Measurements from ENCODE around the gene DZANK1.
A peak's percentile ranks its signal among the peaks of the same experiment; 100 is the strongest.
"Not testable (repeated sequence)": the region's sequence is repeated elsewhere in the genome, so short reads cannot be mapped to it uniquely, and the experiment has no call there.

The DZANK1 gene

DNA sequence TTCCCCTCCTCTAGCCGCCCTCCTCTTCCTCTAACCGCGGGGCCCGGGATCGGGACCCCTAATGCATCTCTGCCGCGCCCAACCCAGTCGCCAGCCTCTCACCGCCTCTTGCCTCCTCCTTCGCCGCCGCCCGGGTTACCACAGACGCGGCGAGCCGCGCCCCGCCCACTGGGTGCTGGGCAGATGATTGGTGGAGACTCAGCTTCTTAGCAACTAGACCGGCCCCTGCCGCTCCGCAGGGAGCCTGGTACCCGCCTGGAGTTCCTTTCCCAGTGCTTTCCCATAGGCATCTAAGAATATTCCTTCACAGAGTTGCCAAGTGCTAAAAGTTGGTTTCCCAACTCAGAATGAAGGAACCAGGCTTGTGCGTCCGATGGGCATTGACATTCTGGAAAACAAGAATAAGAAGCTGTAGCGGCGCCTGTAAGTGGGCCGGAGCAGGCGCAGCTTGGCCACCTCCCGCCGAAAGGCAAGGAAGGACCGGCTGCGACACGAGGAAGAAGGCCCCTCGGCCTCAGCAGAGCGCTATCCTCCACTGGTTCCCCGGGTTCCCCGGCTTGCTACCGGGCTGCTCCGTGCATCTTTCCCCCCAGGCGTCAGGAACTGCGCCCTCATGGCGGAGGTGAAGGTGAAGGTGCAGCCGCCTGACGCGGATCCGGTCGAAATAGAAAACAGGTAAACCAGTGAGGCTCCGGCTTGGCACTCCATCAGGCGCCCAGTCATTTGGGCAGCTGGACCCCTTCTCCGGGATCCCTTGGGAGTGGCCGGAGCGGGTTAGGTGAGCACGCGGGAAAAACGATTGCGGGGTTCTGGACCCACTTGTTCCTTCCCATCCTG is at the start of gene DZANK1, which contains the start of gene POLR3F:
TSS of gene DZANK1 (minus strand) at position 137 of the 837 bp plus-strand sequence. CDS start 1,672 bp downstream, outside the sequence.
TSS of gene POLR3F (plus strand) at position 497 of the 837 bp plus-strand sequence. CDS start at position 614, 117 bp downstream.
- peak; percentile 94 for DNase-seq

DNA sequence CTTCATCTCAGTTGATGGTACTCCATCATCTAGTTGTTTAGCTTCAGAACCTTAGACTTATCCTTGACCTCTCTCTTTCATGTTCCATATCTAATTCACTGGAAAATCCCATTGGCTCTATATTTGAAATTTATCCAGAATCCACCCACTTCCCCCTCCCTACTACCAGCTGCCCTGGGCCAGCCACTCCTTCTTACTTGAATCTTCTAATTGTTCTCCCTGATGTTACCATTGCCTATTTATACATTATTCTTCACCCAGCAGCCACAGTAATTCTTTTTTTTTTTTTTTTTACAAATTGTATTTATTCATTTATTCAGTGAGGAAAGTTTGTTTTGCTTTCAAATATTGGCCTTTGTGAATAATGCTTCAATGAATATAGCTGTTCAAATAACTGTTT is 49.1 kb upstream of the DZANK1 start:
- no peak for DNase-seq

DNA sequence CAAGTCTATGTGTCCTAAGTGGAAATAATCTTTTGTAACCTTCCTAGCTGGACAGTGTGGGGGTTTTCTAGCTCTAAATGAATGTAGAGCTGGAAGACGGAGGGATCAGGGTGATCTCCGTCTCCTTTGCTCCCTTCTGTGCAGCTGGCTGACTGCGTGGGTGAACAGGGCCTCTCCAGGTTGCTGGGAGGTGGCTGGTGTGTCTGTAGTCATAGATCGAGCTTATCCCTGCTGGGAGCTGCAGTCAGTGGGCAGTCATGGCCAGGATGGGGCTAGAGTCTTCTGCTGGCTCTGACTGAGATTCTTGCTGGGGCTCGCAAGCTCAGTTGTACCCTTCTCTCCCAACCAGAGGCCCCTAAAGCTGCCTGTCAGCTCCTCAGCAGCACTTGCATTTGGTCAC is 47.3 kb upstream of the DZANK1 start:
- no peak for DNase-seq

DNA sequence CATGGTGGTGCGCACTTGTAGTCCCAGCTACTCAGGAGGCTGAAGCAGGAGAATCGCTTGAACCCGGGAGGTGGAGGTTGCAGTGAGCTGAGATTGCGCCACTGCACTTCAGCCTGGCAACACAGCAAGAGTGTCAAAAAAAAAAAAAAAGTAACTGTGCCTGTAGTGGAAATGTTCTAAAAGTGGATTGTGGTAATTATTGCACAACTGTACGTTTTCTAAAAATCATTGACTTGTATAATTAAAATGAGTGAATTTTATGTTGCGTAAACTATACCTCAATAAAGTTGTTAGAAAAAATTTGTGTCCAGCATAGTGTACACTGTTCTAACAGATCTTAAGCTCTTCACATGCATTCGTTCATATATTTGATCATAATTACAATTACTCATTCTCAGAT is 46.4 kb upstream of the DZANK1 start:
- no peak for DNase-seq

DNA sequence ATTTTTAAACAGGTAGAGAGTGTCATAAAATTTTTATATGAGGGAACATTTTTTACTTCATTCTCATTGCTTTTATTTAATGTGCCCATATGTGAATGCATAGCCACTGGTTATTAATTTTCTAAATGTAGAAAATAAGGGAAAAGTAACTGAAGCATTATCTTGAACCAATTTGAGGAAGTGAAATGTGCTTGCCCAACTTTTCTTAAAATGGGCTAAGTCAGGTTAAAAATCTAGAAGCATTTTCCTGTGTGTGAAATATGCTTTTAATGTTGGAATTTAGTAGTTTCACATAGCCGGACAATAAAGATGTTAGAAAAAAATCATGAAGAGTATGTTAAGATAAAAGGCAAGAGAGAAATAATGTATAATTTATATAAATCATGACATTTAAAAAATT is 44.7 kb upstream of the DZANK1 start:
- DNase-seq: no peak

DNA sequence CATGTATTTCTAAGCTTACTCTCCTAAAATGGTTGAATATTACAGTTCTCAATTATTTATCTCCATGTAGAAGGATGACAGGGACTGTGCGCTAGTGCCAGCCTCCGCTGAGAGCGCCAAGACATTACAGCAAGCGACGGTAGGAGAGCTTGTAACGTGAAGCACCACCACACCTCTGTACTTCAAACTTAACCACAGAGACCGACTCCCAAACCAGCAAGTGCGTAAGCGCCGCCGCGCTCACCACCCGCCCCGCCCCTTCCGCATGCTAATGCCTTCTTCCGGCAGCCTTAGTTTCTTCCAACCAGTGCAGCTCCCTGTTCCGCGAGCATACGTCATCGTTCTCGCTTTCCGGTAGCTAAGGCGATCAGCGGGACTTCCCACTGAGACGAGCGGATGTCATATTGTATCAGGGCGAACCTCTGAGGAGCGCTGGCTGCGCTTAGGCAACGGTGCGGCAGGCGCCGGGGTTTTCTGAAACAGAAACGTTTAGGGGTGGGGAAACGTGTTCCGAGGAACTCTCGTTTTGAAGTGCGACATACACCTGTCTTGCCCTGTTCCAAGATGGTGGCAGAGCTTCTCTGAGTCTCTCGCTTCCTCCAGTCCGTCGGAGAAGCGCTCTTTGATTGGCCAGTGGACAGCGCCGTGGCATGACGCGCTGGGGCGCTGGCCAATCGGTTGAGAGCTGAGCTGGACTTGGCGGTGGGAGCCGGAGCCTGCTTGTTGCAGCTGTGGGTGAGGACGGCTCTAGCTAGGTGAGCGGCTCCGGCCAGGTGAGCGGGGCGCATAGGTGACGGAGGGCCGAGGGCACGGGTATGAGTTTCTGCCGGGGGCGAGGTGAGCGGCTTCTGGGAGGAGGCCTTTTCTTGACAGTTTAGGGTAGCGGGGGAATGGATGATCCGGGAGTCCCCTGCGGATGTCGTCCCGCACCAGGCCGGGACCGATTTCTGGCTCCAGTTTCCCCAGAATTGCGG is 40.7 kb upstream of the DZANK1 start, which contains the start of gene SEC23B:
TSS of gene SEC23B (plus strand) at position 723 of the 974 bp plus-strand sequence. CDS start 2,896 bp downstream, outside the sequence.
- DNase-seq: peak; percentile 99

DNA sequence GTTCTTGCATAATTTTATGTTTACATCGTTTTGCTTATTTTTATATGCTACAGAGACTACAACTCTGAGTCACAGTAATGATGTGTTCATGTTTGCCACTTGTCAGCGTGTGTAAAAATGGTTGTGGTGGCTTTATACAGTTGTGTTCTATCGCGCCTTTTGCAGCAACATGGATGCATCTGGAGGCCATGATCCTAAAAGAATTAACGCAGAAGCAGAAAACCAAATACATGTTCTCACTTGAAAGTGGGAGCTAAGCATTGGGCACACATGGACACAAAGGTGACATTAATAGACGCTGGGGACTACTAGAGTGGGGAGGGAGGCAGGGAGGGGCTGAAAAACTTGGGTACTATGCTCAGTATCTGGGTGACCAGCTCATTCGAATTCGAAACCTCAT is 39.9 kb upstream of the DZANK1 start:
- DNase-seq: peak; percentile 6

DNA sequence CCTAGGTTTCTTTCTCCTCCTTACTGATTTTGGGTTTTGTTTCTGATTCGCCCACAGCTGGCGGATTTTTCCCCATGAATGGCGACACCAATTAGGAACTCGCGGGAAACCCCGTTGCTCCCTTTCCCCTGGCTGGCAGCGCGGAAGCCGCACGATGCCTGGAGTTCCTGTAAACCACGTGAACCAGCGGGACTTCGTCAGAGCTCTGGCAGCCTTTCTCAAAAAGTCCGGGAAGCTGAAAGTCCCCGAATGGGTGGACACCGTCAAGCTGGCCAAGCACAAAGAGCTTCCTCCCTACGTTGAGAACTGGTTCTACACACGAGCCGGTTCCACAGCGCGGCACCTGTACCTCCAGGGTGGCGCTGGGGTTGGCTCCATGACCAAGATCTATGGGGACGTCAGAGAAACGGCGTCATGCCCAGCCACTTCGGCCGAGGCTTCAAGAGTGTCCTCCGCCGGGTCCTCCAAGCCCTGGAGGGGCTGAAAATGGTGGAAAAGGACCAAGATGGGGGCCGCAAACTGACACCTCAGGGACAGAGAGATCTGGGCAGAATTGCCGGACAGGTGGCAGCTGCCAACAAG is 37.7 kb upstream of the DZANK1 start:
- DNase-seq: no peak

DNA sequence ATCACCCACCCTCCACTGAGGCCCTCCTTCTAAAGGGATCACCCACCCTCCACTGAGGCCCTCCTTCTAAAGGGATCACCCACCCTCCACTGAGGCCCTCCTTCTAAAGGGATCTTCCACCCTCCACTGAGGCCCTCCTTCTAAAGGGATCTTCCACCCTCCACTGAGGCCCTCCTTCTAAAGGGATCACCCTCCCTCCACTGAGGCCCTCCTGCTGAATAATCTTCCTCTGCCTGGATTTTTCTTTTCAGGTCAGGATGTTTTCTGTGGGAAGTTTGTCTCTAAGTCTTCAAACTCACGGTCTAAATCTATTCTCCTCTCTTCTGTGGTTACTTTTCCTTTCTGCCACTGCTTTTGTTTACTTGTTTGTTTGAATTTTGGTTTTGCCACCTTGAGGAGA is 34.8 kb upstream of the DZANK1 start:
- DNase-seq: not testable (repeated sequence)

DNA sequence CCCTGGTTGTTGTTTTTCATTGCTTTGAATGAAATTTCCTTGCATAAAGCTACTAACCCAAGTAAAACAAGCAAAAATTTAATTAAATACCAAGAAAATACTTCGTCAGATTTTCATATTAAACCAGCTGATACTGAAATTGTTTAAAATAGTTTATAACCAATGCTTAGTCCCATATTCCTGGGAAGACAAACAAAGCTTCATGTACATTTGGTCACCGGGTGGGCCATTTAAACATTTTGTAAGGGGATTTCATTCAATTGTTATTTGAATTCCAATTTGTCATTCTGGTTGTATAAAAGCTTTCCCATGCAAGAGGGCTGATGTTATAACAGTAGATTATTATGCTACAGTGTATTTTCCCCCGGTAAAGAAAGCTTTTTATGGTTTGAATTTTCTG is 30.8 kb upstream of the DZANK1 start:
- DNase-seq: no peak

DNA sequence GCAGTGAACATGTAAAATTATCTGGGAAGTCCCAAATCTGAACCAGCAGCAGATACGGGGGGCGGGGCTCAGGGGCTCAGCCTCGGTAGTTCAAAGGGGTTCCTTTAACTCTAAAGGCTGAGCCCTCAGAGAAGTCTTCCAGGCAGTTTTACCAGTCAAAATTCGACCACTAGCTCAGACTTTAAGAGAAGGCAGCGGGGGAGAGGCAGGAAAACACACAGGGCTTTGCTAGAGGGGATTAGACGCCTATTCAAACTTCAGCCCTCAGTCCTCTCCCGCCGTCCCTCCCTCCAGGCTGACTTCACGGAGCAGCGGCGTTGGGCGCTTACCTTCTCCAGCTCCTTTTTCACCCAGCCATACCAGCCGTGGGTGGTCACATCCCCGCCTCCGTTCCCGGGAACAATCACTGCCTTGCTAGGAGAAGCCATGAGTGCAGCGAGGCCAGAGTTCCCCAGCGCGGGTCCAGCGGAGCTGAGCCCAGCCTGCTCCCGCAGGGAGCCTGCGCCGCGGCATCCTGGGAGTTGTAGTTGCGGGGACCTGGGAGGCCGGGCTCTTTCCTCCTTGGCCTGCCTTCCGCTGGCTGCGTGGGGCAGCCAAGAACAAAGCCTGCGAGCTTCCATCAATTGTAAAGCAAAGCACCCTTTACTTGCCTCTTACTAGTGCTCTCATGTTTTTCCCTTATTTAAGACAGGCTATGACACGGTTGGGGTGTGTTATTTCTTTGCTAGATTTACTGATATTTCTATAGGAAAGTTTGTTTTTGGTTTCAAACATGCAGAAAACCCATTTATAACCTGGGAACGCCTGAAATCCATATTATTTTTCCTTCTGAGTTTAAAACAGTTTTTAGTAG is 30.1 kb upstream of the DZANK1 start, which contains the start of gene RBBP9:
TSS of gene RBBP9 (minus strand) at position 486 of the 853 bp plus-strand sequence. CDS start at position 428, 58 bp downstream.
- peak; percentile 79 for DNase-seq

DNA sequence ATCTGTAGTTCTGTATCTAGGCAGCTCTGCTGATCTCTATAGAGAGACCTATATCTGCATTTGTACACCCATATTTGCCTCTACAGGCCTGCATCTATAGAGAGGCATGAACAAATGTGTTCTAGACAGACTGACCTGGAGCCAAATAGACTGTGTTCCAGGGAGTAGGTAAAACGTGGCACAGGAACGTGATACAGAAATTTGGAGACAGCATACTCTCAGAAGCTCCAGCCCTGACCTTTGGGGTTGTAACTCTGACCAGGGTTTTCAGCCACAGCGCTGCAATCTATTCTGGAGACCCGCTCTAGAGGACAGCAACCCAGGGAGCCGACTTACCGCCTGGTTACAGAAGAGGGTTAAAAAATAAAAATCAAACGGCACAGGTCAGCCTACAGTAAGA is 29.2 kb upstream of the DZANK1 start:
- DNase-seq: no peak

DNA sequence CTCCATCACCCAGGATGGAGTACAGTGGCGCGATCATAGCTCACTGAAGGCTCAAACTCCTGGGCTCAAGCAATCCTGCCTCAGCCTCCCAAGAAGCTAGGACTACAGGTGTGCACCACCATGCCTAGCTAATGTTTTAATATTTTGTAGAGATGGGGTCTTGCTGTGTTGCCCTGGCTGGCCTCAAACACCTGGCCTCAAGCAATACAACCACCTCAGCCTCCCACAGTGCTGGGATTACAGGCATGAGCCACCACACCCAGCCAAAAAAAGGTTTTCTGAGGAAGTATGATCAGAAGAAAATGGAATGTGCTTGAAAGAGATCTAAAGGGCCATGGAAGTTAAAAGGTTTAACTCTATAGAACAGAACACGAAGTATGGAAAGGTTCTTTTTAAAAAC is 21.5 kb upstream of the DZANK1 start:
- no peak for DNase-seq

DNA sequence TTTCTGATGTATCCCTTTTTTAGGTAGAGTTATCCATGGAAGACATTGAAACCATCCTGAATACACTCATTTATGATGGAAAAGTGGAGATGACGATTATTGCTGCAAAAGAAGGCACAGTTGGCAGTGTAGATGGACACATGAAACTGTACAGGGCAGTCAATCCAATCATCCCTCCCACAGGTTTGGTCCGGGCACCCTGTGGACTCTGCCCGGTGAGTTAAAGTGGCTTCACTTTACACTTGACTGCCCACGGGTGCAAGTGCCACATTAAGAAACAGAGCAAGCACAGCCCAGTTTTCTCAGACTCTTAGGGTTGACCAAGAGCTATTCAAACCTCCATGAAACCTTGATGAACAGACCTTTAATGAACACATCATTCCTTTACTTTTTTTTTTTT is 14.8 kb upstream of the DZANK1 start:
- DNase-seq: no peak

DNA sequence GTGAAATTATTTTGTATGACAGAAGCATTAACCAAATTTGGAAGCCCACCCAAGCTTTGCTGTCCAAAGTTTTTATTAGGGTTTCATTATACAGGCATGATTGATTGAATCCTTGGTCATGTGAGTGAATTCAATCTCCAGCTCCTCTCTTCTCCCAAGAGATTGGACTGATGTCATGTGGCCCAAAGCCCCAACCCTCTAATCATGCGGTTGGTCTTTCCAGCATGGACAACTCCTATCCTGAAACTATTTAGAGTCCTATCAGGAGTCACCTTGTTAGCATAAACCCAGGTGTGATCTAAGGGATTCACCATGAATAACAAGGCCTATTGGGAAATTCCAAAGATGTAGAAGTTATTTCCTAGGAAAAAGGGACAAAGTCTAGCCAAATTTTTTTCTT is 11.0 kb upstream of the DZANK1 start:
- DNase-seq: no peak

DNA sequence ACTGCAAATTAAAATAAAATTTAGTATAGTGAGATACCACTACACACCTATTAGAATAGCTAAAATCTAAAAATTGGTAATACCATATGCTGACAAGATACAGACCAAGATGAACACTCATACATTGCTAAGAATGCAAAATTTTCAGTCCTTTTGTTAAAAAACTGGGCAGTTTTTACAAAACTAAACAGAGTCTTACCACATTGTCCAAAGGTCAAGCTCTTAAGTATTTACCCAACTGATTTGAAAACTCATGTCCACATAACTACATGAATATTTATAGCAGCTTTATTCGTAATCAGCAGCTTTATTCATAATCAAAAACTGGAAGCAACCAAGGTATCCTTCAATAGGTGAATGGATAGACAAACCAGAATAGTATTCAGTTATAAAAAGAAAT is 10.4 kb upstream of the DZANK1 start:
- DNase-seq: no peak

DNA sequence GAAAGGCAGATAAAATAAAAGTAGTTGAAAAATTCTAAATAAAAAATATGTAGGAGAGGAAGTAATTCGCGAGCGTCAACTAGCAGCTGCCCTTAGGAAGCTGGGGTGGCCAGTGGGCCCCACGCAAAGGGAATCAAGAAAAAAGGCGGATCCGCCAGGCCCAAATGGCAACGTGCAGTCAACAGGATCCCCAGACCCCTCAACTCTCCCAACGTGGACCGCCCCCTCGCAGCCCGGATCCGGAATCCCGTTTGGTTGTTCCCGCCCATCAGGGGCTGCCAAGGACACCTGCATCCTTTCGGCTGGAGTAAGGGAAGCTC is 296 bp downstream of the DZANK1 start:
- DNase-seq: no peak

DNA sequence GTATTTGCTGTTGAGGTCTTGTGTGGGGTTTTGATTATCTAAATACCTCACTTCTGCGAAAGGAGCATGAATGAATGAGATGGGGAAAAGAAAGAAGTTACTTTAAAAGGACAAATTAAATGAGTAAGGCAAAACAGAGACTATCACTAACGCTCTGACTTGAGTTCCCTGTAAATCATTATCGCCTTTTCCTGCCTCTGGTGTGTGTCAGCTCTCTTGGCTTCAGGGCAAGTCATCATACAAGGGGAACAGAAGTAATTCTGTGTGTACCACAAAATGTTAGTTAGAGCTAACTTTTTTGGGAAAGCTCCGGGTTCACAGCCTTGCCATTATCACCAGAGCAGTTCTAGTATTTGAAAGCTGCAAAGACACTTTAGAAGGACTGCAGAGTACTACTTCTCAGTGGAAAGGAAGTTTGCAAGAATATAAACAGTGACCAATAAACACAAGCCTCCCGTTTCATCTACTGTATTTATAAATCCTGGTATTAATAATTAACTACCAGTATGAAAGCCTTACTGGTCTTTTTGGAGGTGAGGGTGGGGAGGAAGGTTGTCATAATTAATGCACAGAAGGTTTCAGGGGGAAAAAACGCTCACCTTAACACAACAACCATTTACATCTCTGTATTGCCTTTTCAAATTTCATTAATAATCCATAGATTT is 1.2 kb downstream of the DZANK1 start:
- DNase-seq: no peak

DNA sequence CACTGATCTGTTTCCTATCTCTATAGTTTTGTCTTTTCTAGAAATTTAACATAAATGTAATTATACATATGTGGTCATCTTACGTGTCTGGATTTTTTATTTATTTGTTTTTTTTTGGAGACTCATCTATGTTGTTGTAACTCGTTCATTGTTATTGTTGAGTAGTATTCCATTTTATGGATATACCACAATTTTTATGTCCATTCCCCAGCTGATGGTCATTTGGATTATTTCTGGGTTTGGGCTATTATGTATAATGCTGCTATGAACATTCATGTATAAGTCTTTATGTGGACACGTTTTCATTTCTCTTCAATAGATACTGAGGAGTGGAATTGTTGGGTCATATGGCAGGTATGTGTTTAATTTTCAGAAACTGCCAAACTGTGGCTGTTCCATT is 10.2 kb downstream of the DZANK1 start:
- DNase-seq: no peak

DNA sequence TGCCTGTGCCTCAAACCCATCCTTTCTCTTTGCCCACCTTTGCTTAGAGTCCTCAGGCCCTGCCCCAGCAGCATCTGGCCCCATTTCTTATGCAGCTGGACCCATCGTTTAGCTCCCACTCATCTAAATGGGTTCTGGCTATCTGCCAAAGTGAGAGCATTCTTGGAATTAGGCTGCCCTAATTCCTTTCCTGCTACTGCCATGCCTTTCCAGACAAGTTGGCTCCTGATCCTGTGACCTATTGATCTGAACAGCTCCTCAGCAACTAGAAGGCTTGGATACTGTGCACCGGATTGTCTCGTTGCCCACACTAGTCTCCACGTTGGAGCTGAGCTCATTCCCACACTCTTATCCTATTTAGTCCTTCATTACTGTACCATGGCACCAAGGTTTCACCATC is 22.9 kb downstream of the DZANK1 start:
- DNase-seq: no peak

DNA sequence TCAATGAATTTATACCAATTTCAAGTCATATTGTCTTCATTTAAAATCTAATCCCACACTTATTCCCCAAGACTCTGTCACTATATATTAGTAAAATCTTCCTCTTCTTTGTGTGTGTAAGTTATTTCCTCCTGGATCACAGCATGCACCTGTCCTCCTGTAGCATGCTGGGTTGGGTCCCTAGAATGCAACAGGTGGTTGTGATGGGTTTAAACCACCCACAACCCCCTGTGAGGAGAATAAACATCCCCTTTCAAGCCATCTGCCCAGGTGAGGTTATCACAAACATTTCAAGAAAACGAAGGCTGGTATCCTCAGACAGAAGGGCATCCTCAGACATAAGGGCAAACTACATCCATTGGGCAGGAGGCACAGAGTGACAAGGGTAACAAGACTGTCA is 26.4 kb downstream of the DZANK1 start:
- no peak for DNase-seq

DNA sequence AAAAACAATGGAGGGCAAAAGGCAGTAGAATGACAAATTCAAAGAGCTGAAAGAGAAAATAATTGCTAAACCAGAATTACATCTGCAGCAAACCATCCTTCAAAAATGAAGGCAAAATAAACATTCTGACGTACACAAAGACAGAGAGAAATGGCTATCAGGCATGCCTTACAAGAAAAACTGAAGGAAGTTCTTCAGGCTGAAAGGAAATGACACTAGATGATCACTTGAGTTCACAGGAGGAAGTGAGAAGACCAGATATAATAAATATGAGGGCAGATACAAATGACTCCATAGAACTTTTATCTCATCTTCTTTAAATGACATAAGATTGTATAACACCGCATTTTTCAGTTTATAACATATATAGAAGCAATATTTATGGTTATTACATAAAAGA is 30.0 kb downstream of the DZANK1 start:
- no peak for DNase-seq

All from stimulated activated CD4-positive, alpha-beta T cell treated with anti-CD3 and anti-CD28 coated beads, Interleukin-4, amount 100 ng/mL, for 24 hours (primary cell).